Right ventricle myocardium superior (tissue), 1 donor: ENCODE results near the gene PPP4R2. TPM values are rescaled to one million over a fixed set of nuclear protein-coding genes. Genes with fewer than 3 reads are reported as not detected.
A peak's percentile ranks its signal among the peaks of the same experiment; 100 is the strongest.

Source experiments
- ATAC-seq: fragments of 200-7000 bp; cut with Tn5 transposase; one replicate; pipeline ENCODE4 v1.9.1; 2020; ENCODE audit warnings: mild to moderate bottlenecking; ENCODE audit not compliant: poor library complexity
- DNase-seq: peaks from one replicate; pipeline ENCODE4 v3.0.0-alpha.2; 2020
- intact Hi-C: fragments of 100-400 bp; cut with DNase I; formaldehyde crosslinking; loops from one replicate; pipeline ENCODE4 v1.11.2; 2022
- total RNA-seq: library from RNA; stranded (reverse); fragmentation: NEBNext Ultra II Directional; extraction: Animal tissue kit (Norgen Biotek cat#: 25700); gene quantifications from one replicate; pipeline ENCODE4 v1.2.1, GENCODE V29; 2021
- donor health status: DM: no; HTN: yes; CAD: no; lungs with severe emphysema.

PPP4R2 gene
- total RNA-seq, 1 donor from 2014 or later, result 58.6 TPM

DNA sequence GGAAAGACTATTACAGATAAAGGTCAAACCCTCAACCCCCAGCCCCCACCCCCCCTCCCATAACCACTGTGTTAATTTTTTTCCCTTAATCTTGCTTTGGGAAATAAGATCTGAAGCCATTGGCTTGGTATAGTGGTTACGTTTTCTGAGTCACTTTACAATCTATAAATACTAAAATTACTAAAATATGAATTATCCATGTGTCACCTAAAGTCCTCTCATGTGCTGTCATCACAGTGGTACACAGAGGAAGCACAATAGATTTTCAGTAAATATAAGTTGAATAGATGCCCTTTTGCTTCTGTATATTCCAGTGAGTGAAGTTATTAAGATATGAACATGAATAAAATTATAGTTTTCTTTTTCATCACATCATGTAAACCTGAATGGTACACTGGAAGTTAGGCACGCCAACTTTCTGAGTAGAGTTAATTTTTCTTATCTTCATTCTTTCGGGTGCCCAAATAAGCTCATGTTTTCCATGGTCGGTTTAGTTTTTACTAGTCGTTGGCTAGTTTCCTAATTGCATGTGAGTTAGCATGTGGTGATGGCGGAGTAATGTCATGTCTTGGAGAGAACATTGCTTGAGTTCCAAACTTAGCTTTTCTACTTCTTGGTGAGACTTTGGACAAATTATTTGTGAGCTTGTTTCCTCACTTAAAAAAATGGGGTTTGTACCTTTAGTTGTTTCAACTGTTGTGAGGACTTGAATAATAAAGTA, 11.5 kb downstream of the PPP4R2 start:
- intact Hi-C loops, result no loop called here
- DNase-seq, result no peak
- no peak for ATAC-seq

DNA sequence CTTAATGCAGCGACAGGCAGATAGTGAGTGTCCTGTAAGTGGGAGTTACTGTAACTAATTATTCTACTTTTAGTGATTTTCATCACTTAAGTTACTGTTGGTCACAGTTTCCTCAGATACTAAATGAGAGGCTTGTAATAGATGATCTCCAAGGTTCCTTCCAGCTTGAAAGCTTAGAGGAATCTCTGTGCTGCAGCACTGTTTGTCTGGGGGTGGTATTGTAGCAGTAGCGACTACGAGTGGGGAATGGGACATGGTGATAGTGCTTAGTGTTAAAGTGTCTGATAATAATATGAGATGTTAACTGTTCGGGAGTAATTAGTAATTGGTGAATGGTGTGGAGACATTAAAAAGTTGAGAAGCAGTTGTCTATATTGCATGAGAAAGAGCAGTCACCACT, 12.4 kb downstream of the PPP4R2 start:
- ATAC-seq, result no peak
- intact Hi-C loops, result no loop called here
- no peak for DNase-seq

DNA sequence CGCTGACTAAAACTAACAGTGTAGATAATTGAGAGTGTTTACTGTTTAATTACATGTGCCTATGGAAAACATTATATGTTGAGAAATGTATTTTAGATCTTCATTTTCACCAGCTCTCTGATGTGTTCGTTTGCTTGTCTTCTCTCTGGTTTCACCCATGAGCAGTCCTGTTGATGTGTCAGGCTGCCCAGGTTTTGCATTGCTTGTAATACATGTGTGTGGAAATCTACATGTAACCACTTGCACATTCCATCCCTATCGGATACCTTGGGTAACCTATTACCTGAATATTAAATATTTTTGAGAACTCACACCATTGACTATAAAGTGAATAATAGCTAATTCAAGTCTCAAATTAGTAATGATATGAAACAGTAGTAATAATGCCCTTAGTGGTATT, 13.1 kb downstream of the PPP4R2 start:
- intact Hi-C loops, result no loop called here
- ATAC-seq, result no peak
- DNase-seq, result no peak

DNA sequence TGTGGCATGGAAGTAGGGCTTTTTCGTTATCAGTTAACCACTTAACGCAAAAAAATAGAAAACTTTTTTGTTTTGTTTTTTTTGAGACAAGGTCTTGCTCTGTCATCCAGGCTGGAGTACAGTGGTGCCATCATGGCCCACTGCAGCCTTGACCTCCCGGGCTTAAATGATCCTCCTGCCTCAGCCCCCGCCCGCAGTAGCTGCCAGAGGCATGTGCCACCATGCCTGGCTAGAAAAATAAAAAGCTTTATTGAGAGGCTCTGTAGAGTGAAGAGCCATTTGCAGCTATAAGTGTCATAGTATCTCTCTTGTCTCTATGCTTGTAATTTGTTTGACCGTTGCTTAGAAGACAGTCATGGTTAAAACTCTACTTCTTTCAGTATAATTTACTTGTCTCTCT, 13.5 kb downstream of the PPP4R2 start:
- peak; percentile 15 for ATAC-seq
- intact Hi-C loops, result no loop called here
- DNase-seq, result no peak

DNA sequence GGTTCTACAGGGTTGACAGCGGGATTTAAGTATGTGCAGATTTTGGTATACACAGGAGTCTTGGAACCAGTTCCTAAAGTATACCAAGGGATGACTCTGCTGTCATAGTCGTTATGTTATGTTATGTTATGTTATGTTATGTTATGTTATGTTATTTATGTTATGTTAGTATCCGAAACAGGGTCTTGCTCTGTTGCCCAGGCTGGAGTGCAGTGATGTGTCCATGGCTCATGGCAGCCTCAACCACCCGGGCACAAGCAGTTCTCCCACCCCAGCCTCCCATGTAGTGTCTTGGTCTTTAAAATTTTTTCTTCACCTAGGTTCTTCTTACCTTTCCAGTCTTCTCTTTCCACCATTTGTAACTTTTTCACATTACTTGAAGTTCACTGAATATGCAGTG, 21.7 kb downstream of the PPP4R2 start:
- no peak for ATAC-seq
- no peak for DNase-seq
- intact Hi-C loops, result no loop called here

DNA sequence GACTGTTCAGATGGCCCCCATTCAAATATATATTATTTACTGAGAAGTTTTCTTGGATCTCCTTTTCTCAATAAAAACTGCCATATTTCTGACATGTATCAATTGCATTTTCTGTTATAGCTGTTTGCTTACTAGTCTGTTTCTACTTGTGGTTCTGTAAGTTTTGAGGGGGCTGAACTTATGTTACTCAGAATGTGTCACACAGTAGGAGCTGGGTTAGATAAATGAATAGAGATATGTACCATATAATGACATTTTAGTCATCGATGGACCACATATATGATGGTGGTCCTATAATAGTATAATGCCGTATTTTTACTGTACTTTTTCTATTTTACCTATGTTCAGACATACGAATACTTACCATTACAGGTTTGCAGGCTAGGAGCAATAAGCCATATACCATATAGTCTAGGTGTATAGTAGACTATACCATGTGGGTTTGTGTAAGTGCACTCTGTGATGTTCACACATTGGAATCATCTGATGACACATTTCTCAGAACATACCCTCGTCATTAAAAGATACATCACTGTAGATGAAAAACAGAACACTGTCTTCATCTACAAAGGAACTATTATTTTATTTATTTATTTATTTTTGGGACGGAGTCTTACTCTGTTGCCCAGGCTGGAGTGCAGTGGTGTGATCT, 22.3 kb downstream of the PPP4R2 start:
- DNase-seq (no peak), ATAC-seq (no peak)
- intact Hi-C loops, result no loop called here

DNA sequence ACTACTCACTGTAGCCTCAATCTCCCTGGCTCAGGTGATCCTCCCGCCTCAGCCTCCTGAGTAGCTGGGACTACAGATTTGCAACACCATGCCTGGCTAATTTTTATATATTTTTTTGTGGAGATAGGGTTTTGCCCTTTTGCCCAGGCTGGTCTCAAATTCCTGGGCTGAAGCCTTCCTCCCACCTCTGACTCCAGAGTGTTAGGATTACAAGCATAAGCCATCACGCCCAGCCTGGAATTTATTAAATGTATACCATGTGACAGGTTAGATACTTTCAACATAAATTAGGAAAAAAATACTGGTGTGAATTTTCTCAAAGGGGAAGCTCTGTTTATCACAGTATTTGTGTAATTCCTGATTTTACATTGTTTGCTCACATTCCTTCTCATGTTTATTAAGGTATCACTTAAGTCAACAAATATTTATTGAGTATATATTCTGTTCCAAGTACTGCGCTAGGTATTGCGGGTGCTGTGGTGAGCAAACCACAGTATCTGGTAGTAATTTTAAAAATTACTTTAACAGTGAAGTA, 24.8 kb downstream of the PPP4R2 start:
- intact Hi-C loops, result no loop called here

DNA sequence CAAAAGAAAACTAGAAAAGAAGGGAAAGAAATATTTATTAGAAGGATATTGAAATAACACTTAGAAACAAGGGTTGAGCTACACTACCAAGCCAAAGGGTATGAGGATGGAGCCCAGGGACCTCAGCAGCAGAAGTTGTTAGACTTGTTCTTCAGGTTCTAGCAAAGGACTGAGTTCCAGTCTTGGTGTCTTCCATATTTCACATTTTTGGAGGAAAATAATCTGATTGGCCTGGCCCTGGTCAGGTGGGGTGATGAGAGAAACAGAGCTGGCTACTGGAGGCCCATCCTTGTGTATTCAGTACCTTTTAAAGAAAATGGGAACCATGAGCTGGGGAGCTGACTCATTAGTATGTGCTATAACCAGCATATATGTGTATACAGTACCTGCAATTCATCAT, 28.2 kb downstream of the PPP4R2 start:
- DNase-seq (no peak), ATAC-seq (no peak)
- intact Hi-C loops, result no loop called here

More for the DNA sequence above, 24.8 kb downstream of the PPP4R2 start:
- ATAC-seq, result no peak
- no peak for DNase-seq

DNA sequence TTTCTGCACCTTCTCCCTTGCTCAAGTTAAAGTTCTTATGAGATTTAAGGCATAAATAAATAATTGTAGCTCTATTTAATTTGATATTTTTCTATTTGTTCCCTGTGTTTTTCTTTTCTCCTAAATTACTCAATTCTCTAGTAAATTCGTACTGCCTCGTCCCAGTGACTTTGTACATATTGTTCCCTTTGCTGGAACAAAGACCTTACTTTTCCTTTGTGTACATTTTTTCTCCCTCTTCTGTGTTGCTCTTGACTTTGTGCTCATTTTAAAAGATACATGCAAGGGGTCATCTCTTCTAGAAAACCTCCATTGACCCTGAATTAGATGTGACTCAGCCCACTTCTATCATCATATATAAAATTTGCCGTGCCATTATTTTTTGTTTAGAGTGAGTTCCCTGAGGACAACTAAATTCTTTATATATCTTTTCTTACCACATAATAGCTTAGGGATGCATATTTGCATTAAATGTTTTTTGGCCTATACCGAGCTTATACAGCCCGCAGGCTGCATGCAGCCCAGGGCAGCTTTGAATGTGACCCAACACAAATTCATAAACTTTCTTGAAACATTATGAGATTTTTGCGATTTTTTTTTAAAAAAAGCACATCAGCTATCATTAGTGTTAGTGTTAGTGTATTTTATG, 29.6 kb downstream of the PPP4R2 start:
- intact Hi-C loops, result no loop called here
- DNase-seq, result no peak
- no peak for ATAC-seq

DNA sequence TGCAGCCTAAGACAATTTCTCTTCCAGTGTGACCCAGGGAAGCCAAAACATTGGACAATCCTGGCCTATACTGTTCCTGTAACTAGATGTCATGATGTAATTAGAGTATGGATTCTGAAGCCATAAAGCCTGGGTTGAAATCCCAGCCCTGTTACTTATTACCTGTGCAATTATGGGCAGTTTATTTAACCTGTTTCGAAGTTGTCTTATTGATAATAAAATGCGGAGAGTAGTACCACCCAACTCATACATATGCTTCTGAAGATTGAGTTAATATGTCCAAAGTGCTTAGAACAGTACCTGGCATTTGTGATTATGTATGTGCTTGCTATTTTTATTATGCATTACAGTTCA, 30.1 kb downstream of the PPP4R2 start:
- no peak for ATAC-seq
- DNase-seq, result no peak
- intact Hi-C loops, result no loop called here

DNA sequence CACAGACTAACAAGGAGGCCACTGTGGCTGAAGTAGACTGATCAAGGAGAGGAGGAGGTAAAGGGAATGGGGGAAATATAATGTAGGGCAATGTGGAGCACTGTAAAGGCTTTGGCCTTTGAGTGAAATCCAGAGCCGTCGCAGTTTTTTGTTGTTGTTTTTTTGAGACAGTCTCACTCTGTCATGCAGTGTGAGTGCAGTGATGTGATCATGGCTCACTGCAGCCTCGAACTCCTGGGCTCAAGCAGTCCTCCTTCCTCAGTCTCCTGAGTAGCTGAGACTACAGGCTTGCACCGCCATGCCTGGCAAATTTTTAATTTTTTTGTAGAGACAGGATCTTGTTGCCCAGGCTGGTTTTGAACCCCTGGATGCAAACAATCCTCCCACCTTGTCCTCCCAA, 32.2 kb downstream of the PPP4R2 start:
- DNase-seq (no peak), ATAC-seq (no peak)
- intact Hi-C loops, result no loop called here

DNA sequence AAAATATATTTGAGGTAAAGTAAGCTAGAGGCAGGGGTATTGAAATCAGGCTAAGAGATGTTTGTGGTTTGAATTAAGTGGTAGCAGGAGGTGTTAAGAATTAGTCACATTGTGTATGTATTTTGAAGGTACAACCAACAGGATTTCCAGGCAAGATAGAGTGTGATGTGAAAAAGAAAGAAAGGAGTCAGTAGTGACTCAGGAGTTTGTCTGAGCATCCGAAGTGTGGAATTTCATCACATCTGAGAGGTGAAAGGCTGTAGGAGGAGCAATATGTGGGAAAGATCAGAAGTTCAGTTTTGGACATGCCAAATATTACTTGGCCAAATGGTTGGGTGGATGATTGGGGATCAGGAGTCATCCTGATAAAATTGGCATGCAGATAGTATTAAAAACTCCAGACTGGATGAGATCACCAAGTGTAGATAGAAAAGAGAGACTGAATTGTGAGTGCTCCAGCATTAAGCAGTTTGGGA, 32.7 kb downstream of the PPP4R2 start:
- intact Hi-C loops, result no loop called here
- DNase-seq, result no peak
- ATAC-seq, result peak; percentile 44

DNA sequence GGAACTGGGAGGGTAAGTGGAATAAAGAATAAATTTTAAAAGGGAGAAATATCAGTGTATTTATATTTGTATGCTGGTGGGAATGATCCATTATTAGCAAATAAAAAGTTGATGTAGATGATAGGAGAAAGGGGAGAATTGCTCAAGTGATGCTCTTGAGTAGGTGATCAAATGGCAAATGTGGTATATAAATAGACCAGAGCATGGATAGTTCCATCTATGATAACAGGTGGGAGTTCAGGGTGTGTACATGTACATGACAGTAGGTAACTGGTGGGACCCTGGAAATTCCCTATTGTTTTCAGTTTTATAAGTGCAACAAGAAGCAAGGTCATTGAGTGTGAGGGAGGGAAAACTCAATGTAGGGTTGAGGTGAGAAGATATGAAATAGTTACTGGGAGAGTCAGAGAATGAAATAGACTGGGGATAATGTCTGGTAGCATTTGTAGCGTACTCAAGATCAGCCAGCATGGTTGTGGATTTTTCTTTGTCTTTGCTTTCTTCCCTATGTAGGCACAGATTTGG, 33.5 kb downstream of the PPP4R2 start:
- no peak for DNase-seq
- no peak for ATAC-seq
- intact Hi-C loops, result no loop called here

DNA sequence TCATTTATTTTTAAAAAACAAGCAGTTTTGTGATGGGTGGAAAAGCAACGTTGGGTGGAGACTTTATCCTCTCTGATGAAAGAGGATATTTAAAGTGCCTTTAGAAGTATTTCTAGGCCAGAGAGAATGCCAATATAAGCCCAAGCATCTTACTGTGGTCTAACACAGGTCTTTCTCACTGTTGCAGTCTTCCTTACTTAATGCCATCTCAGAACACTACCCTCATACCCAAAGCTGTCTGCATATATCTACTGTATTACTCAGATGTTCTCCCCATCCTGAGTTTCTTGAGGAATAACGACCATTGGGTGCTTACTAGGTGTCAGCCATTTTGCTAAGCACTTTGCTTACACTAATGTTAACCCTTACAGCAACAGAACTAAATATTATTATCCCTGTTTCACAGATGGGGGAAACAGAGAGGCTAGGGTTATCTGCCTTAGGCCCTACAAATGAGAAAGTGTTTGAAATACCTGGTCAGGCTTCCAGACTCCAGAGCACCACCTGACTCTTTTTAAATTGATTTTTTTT, 35.0 kb downstream of the PPP4R2 start:
- ATAC-seq (no peak), DNase-seq (no peak)
- intact Hi-C loops, result no loop called here

DNA sequence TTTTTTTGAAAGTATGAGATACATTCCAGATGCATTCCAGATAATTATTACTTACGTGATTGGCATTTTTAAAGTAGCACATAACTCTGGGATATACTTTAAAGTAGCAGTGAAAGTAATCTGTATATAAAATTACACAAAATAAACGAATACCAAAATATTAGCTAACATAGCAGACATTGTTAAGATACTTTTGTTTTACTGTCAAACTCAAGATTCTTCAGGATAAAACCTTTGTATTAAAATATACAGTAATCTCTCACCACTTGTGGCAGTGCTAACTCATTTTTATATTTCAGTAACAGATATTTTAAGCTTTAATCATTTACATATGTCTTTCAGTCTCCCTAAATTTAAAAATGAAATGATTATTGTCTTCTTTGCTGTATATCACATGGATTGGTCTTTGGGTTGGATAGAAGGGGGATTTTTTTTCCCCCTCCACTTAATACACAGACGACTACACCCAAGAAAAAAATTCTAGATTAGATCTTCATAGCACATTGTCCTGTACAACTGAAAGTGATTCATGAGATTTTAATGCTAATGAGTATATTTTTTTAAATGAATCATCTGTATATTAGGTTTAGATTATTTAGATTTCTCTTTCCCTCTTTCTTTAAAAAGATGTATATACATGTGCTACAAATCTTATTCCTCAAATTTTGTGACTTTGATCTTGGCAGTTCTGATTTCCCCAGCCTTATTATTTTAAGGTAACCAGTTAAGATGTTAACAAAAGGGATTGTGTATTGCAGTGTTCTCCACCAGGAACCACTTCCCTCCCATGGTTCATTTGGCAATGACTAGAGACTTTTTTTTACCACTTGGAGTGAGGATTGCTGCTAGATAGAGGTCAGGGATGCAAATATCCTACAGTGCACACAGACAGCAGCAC, 40.3 kb downstream of the PPP4R2 start:
- intact Hi-C loops, result loop anchor here (5.0 kb wide), 1 partner anchor 35 kb away; no protein-coding TSS in a partner anchor
- DNase-seq (no peak), ATAC-seq (peak; percentile 49)

DNA sequence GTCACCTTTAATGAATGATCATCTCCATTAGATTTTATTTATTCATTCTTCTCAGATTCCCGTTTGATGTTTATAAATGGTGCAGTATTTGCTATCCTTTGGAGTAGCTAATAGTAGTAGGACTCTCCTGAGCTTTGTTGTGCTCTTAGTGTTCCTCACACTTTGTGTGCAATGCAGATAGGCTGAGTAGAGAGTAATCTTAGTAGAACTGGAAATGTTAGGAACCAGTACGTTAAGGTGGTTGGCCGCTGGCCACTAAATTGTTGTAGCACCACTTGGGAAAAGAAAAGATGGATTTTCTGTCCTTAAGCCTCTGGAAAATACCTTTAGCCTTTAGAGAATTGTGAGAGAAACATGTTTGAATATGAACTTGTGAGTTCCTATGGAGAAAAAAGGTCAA, 44.9 kb downstream of the PPP4R2 start:
- intact Hi-C loops, result no loop called here
- ATAC-seq, result peak; percentile 29

DNA sequence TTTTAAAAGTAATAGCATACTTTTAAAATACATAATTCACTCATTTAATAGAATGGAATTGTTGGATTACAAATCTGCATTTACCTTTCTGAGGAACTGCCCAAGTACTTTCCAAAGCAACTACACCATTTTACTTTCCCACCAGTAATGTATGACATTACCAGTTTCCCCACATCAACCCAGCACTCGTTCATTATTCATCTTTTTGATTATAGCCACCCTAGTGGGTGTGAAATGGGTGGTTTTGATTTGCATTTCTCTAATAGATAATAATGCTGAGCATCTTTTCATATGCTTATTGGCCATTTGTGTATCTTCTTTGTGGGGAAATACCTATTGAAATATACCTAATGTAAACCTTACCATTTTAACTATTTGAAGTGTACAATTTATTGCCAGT, 46.8 kb downstream of the PPP4R2 start:
- intact Hi-C loops, result no loop called here
- ATAC-seq (no peak), DNase-seq (no peak)

More for the DNA sequence above, 44.9 kb downstream of the PPP4R2 start:
- no peak for DNase-seq

DNA sequence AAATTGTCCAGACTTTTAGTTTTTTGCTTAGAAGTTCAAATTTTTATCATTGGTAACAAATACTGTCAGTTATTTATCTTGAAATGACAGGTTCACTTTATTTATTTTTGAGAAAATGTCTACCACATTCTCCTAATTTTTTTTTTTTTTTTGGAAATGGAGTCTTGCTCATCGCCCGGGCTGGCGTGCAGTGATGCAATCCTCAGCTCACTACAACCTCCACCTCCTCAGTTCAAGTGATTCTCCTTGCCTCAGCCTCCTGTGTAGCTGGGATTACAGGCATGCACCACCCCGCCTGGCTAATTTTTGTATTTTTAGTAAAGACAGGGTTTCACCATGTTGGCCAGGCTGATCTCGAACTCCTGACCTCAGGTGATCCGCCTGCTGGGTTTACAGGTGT, 48.8 kb downstream of the PPP4R2 start:
- no peak for ATAC-seq
- DNase-seq, result no peak
- intact Hi-C loops, result no loop called here
